Inferior parietal cortex (tissue), 1 donor: ENCODE measurements around the gene FALEC.

ENCODE experiments used
- DNase-seq: peaks from one replicate; pipeline ENCODE4 v3.0.0-alpha.2; 2016; ENCODE audit errors: extremely low spot score

FALEC gene

GRCh38 chr1:150545486-150546032 is 30.0 kb downstream of the FALEC start:
- peak; percentile 31 for DNase-seq

GRCh38 chr1:150546294-150546937 is 30.9 kb downstream of the FALEC start:
- DNase-seq: no peak

GRCh38 chr1:150548324-150548631 is 32.7 kb downstream of the FALEC start:
- no peak for DNase-seq

GRCh38 chr1:150548632-150549495 is 33.3 kb downstream of the FALEC start, which contains the start of gene ADAMTSL4:
ADAMTSL4 (plus strand) TSS chr1:150549408; CDS start chr1:150552289, 2,881 bp downstream.
- no peak for DNase-seq

GRCh38 chr1:150549496-150550221 is 34.1 kb downstream of the FALEC start:
- DNase-seq: no peak

GRCh38 chr1:150550222-150551050 is 34.9 kb downstream of the FALEC start:
- no peak for DNase-seq

GRCh38 chr1:150551051-150551783 is 35.7 kb downstream of the FALEC start:
- no peak for DNase-seq

GRCh38 chr1:150551784-150552127 is 36.2 kb downstream of the FALEC start:
- DNase-seq: no peak

- DNase-seq: no peak
Measured at GRCh38 chr1:150552128-150552910, 36.8 kb downstream of the FALEC start.

- no peak for DNase-seq
Measured at GRCh38 chr1:150552911-150553289, 37.3 kb downstream of the FALEC start.

- DNase-seq: no peak
Measured at GRCh38 chr1:150553392-150554085, 38.0 kb downstream of the FALEC start.

- no peak for DNase-seq
Measured at GRCh38 chr1:150554086-150554452, 38.5 kb downstream of the FALEC start.

- DNase-seq: no peak
Measured at GRCh38 chr1:150555198-150555970, 39.8 kb downstream of the FALEC start.

GRCh38 chr1:150555971-150556865 is 40.7 kb downstream of the FALEC start:
- DNase-seq: no peak

GRCh38 chr1:150557065-150557600 is 41.6 kb downstream of the FALEC start:
- no peak for DNase-seq

- no peak for DNase-seq
Measured at GRCh38 chr1:150557813-150558212, 42.3 kb downstream of the FALEC start.

GRCh38 chr1:150558303-150558704 is 42.8 kb downstream of the FALEC start:
- DNase-seq: no peak
